Measurements from ENCODE around the gene USP43.

DNA sequence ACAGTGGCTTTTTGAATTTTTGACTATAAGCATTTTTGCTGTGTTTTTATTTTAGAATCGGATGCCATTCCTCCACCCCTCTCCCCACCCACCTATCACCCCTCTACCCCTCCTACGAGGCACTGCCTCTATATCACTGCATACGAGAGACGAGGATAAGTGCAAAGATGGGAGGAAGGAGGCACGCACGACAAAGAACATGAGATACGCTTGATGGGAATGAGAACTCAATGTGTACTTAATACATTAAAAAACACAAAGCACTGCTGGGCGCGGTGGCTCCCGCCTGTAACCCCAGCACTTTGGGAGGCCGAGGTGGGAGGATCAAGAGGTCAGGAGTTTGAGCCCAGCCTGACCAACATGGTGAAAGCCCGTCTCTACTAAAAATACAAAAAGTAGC is 8.8 kb upstream of the USP43 start:
- TF ChIP-seq, protein P1, sequence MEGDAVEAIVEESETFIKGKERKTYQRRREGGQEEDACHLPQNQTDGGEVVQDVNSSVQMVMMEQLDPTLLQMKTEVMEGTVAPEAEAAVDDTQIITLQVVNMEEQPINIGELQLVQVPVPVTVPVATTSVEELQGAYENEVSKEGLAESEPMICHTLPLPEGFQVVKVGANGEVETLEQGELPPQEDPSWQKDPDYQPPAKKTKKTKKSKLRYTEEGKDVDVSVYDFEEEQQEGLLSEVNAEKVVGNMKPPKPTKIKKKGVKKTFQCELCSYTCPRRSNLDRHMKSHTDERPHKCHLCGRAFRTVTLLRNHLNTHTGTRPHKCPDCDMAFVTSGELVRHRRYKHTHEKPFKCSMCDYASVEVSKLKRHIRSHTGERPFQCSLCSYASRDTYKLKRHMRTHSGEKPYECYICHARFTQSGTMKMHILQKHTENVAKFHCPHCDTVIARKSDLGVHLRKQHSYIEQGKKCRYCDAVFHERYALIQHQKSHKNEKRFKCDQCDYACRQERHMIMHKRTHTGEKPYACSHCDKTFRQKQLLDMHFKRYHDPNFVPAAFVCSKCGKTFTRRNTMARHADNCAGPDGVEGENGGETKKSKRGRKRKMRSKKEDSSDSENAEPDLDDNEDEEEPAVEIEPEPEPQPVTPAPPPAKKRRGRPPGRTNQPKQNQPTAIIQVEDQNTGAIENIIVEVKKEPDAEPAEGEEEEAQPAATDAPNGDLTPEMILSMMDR (optimal IDR thresholded peaks at IDR 0.05 in 1 of 3, IDR thresholded peaks at IDR 0.05 in 1 of 3, conservative IDR thresholded peaks at IDR 0.05 in 1 of 3; ENCODE audit: extremely low read depth in 1 of 3, insufficient read depth in 2 of 3, low read length in 3 of 3) = no peak
- no peak for TF ChIP-seq EZH2 (IDR thresholded peaks at IDR 0.05; ENCODE audit: low read length)

Measured in keratinocyte (primary cell).